T-helper 2 cell treated with Interferon-gamma antibody and Interleukin-4, amounts not matched to agents 100 ng/mL and 5 ng/mL, for 36 hours (primary cell): ENCODE results near the gene KCNH1. TPM values are rescaled to one million over a fixed set of nuclear protein-coding genes. Genes with fewer than 3 reads are reported as not detected.
"Not testable (repeated sequence)": the region's sequence is repeated elsewhere in the genome, so short reads cannot be mapped to it uniquely, and the experiment has no call there.

Source experiments
- intact Hi-C: fragments of 100-400 bp; cut with micrococcal nuclease; formaldehyde crosslinking; loops from one replicate; pipeline ENCODE4 v1.15.1; 2023
- total RNA-seq: library from RNA; stranded (reverse); gene quantifications from 2 replicates; pipeline ENCODE4 v1.2.3, GENCODE V29; 2022

KCNH1 gene
- total RNA-seq, 1 donor from 2014 or later: not detected

GRCh38 chr1:211011128-211011527 is 122.8 kb downstream of the KCNH1 start:
- intact Hi-C loops: not testable (repeated sequence)

GRCh38 chr1:211009944-211010343 is 124.0 kb downstream of the KCNH1 start:
- intact Hi-C loops: no loop called here

- intact Hi-C loops: no loop called here
Measured at GRCh38 chr1:211007830-211008229, 126.1 kb downstream of the KCNH1 start.

GRCh38 chr1:210995931-210996330 is 138.0 kb downstream of the KCNH1 start:
- intact Hi-C loops: not testable (repeated sequence)

- intact Hi-C loops: no loop called here
Measured at GRCh38 chr1:210992837-210993236, 141.1 kb downstream of the KCNH1 start.

- intact Hi-C loops: no loop called here
Measured at GRCh38 chr1:210989905-210990304, 144.0 kb downstream of the KCNH1 start.

- intact Hi-C loops: no loop called here
Measured at GRCh38 chr1:210981490-210981889, 152.5 kb downstream of the KCNH1 start.

- intact Hi-C loops: no loop called here
Measured at GRCh38 chr1:210980082-210980481, 153.9 kb downstream of the KCNH1 start.

- intact Hi-C loops: no loop called here
Measured at GRCh38 chr1:210978974-210979354, 155.0 kb downstream of the KCNH1 start.

- intact Hi-C loops: no loop called here
Measured at GRCh38 chr1:210978316-210978973, 155.5 kb downstream of the KCNH1 start.

- intact Hi-C loops: loop anchor here (2.0 kb wide), 1 partner anchor 366 kb away; no protein-coding TSS in a partner anchor
Measured at GRCh38 chr1:210951279-210951678, 182.7 kb downstream of the KCNH1 start.

GRCh38 chr1:210949940-210950546 is 183.9 kb downstream of the KCNH1 start:
- intact Hi-C loops: loop anchor here (2.0 kb wide), 1 partner anchor 365 kb away; no protein-coding TSS in a partner anchor

- intact Hi-C loops: no loop called here
Measured at GRCh38 chr1:210949489-210949888, 184.5 kb downstream of the KCNH1 start.

GRCh38 chr1:210949039-210949438 is 184.9 kb downstream of the KCNH1 start:
- intact Hi-C loops: no loop called here

GRCh38 chr1:210944252-210944651 is 189.7 kb downstream of the KCNH1 start:
- intact Hi-C loops: no loop called here

- intact Hi-C loops: no loop called here
Measured at GRCh38 chr1:210942513-210942912, 191.4 kb downstream of the KCNH1 start.

GRCh38 chr1:210940081-210940617 is 193.8 kb downstream of the KCNH1 start:
- intact Hi-C loops: no loop called here

- intact Hi-C loops: no loop called here
Measured at GRCh38 chr1:210938416-210938925, 195.5 kb downstream of the KCNH1 start.

GRCh38 chr1:210937846-210938245 is 196.1 kb downstream of the KCNH1 start:
- intact Hi-C loops: no loop called here

- intact Hi-C loops: no loop called here
Measured at GRCh38 chr1:210935905-210936304, 198.0 kb downstream of the KCNH1 start.

- intact Hi-C loops: no loop called here
Measured at GRCh38 chr1:210932104-210932503, 201.8 kb downstream of the KCNH1 start.

GRCh38 chr1:210922666-210923065 is 211.3 kb downstream of the KCNH1 start:
- intact Hi-C loops: no loop called here
